Measurements from ENCODE around the gene IGFBP4. TPM values are rescaled to one million over a fixed set of nuclear protein-coding genes. Genes with fewer than 3 reads are reported as not detected.

IGFBP4 gene
- total and polyA plus RNA-seq, 2 of the 13 experiments (the other 11 are each of a cell fraction or from before 2014, with no cell fraction given), result 4.1 to 49.0 TPM

DNA sequence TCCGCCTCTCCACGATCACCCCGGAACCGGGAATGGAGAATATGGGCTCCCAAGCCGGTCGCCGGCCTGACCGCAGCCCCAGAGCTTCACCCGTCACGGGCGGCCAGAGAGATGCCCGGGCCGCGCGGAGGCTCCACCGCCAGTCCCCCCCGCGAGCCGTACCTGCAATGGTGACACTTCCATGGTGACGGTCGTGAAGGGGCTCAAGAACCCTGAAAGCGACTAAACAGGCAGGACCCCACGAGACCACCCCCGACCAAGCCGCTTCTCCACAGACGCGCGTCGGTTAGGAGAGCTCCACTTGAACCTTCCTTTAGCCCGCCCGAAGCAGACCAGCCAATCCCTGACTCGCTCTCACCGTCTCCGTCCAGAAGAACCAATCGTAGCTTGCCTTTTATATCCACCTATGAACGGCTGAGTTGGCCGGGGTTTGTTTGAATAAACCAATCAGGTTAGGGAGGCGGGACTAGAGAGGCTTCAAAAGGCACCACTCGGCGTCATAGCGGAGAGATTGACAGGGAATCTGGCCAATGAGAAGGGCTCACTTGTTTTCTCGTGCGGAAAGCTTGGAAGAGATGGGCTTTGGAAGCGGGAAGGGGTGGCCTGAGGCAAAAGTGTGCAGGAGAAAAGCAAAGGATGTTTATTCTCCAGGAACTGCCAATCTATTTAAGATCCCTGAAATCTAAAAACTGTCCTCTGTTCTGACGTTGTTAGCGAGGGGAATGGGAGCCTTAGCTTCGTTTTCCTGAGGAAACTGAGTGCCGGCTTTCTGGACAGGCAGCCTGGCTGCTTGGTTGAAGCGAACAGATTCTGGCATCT lies 25.4 kb upstream of the IGFBP4 start, which contains the start of gene TOP2A (continued):
- TF ChIP-seq, protein P1, sequence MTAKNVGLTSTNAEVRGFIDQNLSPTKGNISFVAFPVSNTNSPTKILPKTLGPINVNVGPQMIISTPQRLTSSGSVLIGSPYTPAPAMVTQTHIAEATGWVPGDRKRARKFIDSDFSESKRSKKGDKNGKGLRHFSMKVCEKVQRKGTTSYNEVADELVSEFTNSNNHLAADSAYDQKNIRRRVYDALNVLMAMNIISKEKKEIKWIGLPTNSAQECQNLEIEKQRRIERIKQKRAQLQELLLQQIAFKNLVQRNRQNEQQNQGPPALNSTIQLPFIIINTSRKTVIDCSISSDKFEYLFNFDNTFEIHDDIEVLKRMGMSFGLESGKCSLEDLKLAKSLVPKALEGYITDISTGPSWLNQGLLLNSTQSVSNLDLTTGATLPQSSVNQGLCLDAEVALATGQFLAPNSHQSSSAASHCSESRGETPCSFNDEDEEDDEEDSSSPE (CRISPR knock-in tag; IDR thresholded peaks at IDR 0.05), result peak; percentile 98
- TF ChIP-seq NRL (CRISPR knock-in tag; IDR thresholded peaks at IDR 0.05; ENCODE audit: borderline replicate concordance) (peak; percentile 98; the same call in 1 of the 2 replicates), KLF16 (CRISPR knock-in tag; IDR thresholded peaks at IDR 0.05) (peak in 1 of 2 experiments; percentile 56; a peak in 1 of 4 replicates), ZFP62 (CRISPR knock-in tag; IDR thresholded peaks at IDR 0.05) (0 out of 2 replicates have a peak, but pooled peaks have one; percentile 59), SALL1 (CRISPR knock-in tag; IDR thresholded peaks at IDR 0.05) (peak; percentile 32; the same call in 1 of the 2 replicates), IRF2 (CRISPR knock-in tag; IDR thresholded peaks at IDR 0.05) (0 out of 2 replicates have a peak, but pooled peaks have one; percentile 41), MYPOP (CRISPR knock-in tag; IDR thresholded peaks at IDR 0.05) (peak; percentile 94; the same call in 1 of the 2 replicates), ZNF225 (CRISPR knock-in tag; IDR thresholded peaks at IDR 0.05) (no peak; the same call in 1 of the 2 replicates), ZHX1 (CRISPR knock-in tag; IDR thresholded peaks at IDR 0.05; ENCODE audit: low read depth) (peak; percentile 75), CSRNP1 (CRISPR knock-in tag; IDR thresholded peaks at IDR 0.05) (peak; percentile 98), ZNF772 (CRISPR knock-in tag; IDR thresholded peaks at IDR 0.05) (peak; percentile 76), ZNF550 (CRISPR knock-in tag; IDR thresholded peaks at IDR 0.05; ENCODE audit: borderline replicate concordance) (no peak), SAP130 (CRISPR knock-in tag; IDR thresholded peaks at IDR 0.05; ENCODE audit: low read depth) (peak; percentile 99), TBX2 (CRISPR knock-in tag; IDR thresholded peaks at IDR 0.05; ENCODE audit: borderline replicate concordance) (peak; percentile 70), FOXA1 (IDR thresholded peaks at IDR 0.05) (no peak), FOXA1 (CRISPR knock-in tag; IDR thresholded peaks at IDR 0.05) (peak; percentile 4; the same call in 1 of the 2 replicates), GATAD1 (CRISPR knock-in tag; IDR thresholded peaks at IDR 0.05) (peak; percentile 91), GTF2F1 (IDR thresholded peaks at IDR 0.05; ENCODE audit: low read length) (peak; percentile 73; the same call in 1 of the 2 replicates), ETV5 (CRISPR knock-in tag; IDR thresholded peaks at IDR 0.05; ENCODE audit: borderline replicate concordance) (peak; percentile 36), RNF2 (conservative IDR thresholded peaks at IDR 0.05; ENCODE audit: low read depth) (no peak; the same call in 1 of the 2 replicates)
- TF ChIP-seq, protein P2, sequence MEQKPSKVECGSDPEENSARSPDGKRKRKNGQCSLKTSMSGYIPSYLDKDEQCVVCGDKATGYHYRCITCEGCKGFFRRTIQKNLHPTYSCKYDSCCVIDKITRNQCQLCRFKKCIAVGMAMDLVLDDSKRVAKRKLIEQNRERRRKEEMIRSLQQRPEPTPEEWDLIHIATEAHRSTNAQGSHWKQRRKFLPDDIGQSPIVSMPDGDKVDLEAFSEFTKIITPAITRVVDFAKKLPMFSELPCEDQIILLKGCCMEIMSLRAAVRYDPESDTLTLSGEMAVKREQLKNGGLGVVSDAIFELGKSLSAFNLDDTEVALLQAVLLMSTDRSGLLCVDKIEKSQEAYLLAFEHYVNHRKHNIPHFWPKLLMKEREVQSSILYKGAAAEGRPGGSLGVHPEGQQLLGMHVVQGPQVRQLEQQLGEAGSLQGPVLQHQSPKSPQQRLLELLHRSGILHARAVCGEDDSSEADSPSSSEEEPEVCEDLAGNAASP (CRISPR knock-in tag; IDR thresholded peaks at IDR 0.05; ENCODE audit: borderline replicate concordance), result peak; percentile 38

Measured in HepG2 (cell line).